ENCODE data around the gene GAREM1. TPM values are rescaled to one million over a fixed set of nuclear protein-coding genes. Genes with fewer than 3 reads are reported as not detected.

The GAREM1 gene
- total RNA-seq, 2 donors from 2014 or later, result not detected

GRCh38 chr18:32427084-32427900, 43.4 kb downstream of the GAREM1 start:
- Mint-ChIP-seq H3K4me1 (ENCODE audit: low read depth in 2 of 2) (no peaks in the 10 kb centered on the region), H3K27ac (no peak overlapping the region), H3K36me3 (no peaks in the 10 kb centered on the region), H3K27me3 (peaks cover 0 to 10% of the 10 kb centered on the region in 2 donors), H3K9me3 (no peaks in the 10 kb centered on the region), H3K4me3 (no peak overlapping the region)
- no peak for DNase-seq (ENCODE audit: low spot score)
- no peak for ATAC-seq

- no peak overlapping the region for H3K27ac Mint-ChIP-seq
- DNase-seq (ENCODE audit: low spot score), result no peak
- H3K4me3 Mint-ChIP-seq, result no peak overlapping the region
- H3K9me3 Mint-ChIP-seq, result no peaks in the 10 kb centered on the region
- no peak for ATAC-seq
- H3K4me1 Mint-ChIP-seq (ENCODE audit: low read depth in 2 of 2), result no peaks in the 10 kb centered on the region
- peaks cover 0 to 4% of the 10 kb centered on the region in 2 donors for H3K27me3 Mint-ChIP-seq
- H3K36me3 Mint-ChIP-seq, result no peaks in the 10 kb centered on the region
Observed at GRCh38 chr18:32425466-32425865, 45.2 kb downstream of the GAREM1 start.

GRCh38 chr18:32424696-32425095, 46.0 kb downstream of the GAREM1 start:
- Mint-ChIP-seq H3K36me3 (no peaks in the 10 kb centered on the region), H3K4me3 (no peak overlapping the region), H3K27ac (no peak overlapping the region), H3K4me1 (ENCODE audit: low read depth in 2 of 2) (no peaks in the 10 kb centered on the region), H3K27me3 (no peaks in the 10 kb centered on the region), H3K9me3 (no peaks in the 10 kb centered on the region)
- DNase-seq (ENCODE audit: low spot score), result no peak
- ATAC-seq, result no peak

GRCh38 chr18:32422978-32423740, 47.5 kb downstream of the GAREM1 start:
- H3K27ac Mint-ChIP-seq, result no peak overlapping the region
- H3K9me3 Mint-ChIP-seq, result peaks cover 6% of the 10 kb centered on the region
- no peaks in the 10 kb centered on the region for H3K27me3 Mint-ChIP-seq
- H3K4me3 Mint-ChIP-seq, result no peak overlapping the region
- ATAC-seq, result no peak
- H3K36me3 Mint-ChIP-seq, result no peaks in the 10 kb centered on the region
- no peaks in the 10 kb centered on the region for H3K4me1 Mint-ChIP-seq (ENCODE audit: low read depth in 2 of 2)
- no peak for DNase-seq (ENCODE audit: low spot score)

DNA sequence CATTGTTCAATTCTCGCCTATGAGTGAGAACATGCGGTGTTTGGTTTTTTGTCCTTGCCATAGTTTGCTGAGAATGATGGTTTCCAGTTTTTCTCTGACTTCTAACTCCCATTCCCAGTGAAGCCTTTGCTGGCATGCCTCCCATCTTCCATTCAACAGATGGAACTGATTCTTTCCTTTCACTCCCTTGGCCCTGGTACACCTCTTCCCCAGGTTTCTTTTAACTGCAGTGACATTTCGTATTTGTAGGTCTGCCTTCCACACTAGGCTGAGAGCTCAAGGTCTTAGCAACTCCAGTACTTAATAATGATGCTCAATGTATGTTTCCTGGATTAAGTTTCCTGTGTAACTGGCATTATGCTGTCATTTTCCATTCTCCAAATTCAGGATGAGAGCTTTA, 48.5 kb downstream of the GAREM1 start:
- DNase-seq (ENCODE audit: low spot score) (no peak), ATAC-seq (no peak)
- H3K27ac Mint-ChIP-seq, result no peak overlapping the region
- H3K9me3 Mint-ChIP-seq, result peaks cover 7% of the 10 kb centered on the region
- H3K4me1 Mint-ChIP-seq (ENCODE audit: low read depth in 2 of 2), result no peaks in the 10 kb centered on the region
- no peaks in the 10 kb centered on the region for H3K36me3 Mint-ChIP-seq
- H3K27me3 Mint-ChIP-seq, result no peaks in the 10 kb centered on the region
- H3K4me3 Mint-ChIP-seq, result no peak overlapping the region

GRCh38 chr18:32420084-32420750, 50.5 kb downstream of the GAREM1 start:
- Mint-ChIP-seq H3K4me3 (no peak overlapping the region), H3K4me1 (ENCODE audit: low read depth in 2 of 2) (no peaks in the 10 kb centered on the region), H3K27ac (no peak overlapping the region), H3K27me3 (peaks cover 2 to 7% of the 10 kb centered on the region in 2 donors), H3K36me3 (no peaks in the 10 kb centered on the region), H3K9me3 (peaks cover 11% of the 10 kb centered on the region)
- no peak for DNase-seq (ENCODE audit: low spot score)
- no peak for ATAC-seq

GRCh38 chr18:32418148-32418547, 52.5 kb downstream of the GAREM1 start:
- Mint-ChIP-seq H3K27ac (no peak overlapping the region), H3K27me3 (peaks cover 4 to 12% of the 10 kb centered on the region in 2 donors), H3K4me3 (no peak overlapping the region), H3K36me3 (no peaks in the 10 kb centered on the region), H3K4me1 (ENCODE audit: low read depth in 2 of 2) (no peaks in the 10 kb centered on the region), H3K9me3 (peaks cover 11% of the 10 kb centered on the region)
- no peak for ATAC-seq
- no peak for DNase-seq (ENCODE audit: low spot score)

GRCh38 chr18:32405588-32405987, 65.1 kb downstream of the GAREM1 start:
- no peak overlapping the region for H3K4me3 Mint-ChIP-seq
- no peaks in the 10 kb centered on the region for H3K4me1 Mint-ChIP-seq (ENCODE audit: low read depth in 2 of 2)
- no peaks in the 10 kb centered on the region for H3K9me3 Mint-ChIP-seq
- H3K36me3 Mint-ChIP-seq, result no peaks in the 10 kb centered on the region
- DNase-seq (ENCODE audit: low spot score) (no peak), ATAC-seq (no peak)
- no peak overlapping the region for H3K27ac Mint-ChIP-seq
- peaks cover 0 to 2% of the 10 kb centered on the region in 2 donors for H3K27me3 Mint-ChIP-seq

DNA sequence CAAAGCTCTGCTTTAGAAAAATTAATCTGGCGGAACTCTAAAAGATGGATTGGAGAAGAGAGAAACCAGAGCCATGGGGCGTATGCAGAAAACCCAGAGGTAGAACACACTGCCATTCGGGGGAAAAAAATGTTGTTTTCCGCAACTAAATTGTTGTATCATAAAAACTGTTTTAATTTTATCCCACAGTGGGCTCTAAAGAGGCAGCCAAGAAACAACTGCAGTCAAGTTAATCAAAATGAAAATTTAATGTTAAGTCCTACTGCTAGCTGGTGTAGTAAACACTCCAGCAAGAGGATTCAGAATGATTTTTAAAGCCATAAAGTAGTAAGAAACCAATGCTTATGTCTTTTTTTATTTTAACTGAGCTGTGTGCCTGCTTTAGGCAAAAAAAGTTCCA, 69.1 kb downstream of the GAREM1 start:
- H3K9me3 Mint-ChIP-seq, result peaks cover 11% of the 10 kb centered on the region
- H3K4me3 Mint-ChIP-seq, result no peak overlapping the region
- DNase-seq (ENCODE audit: low spot score), result no peak
- no peak overlapping the region for H3K27ac Mint-ChIP-seq
- no peaks in the 10 kb centered on the region for H3K36me3 Mint-ChIP-seq
- peaks cover 2 to 7% of the 10 kb centered on the region in 2 donors for H3K27me3 Mint-ChIP-seq
- H3K4me1 Mint-ChIP-seq (ENCODE audit: low read depth in 2 of 2), result no peaks in the 10 kb centered on the region
- no peak for ATAC-seq

DNA sequence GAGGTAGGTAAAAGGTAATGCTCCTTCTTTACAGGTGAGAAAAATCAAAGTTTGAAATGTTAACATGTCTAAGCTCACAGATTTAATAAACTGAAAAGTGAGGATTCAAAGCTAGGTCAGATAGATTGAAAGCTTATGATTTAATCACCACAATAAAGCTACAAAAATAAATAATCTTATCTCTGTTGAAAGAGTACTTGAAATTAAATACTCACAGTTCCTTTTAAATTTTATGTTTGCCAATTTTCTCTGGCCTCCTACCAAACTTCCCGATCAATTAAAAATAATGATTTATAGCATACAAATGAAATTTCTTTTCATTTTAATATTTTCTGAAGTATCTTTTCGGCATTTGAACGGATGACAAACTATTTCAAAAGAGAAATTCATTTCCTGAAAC, 77.3 kb downstream of the GAREM1 start:
- Mint-ChIP-seq H3K27me3 (peaks cover 6 to 17% of the 10 kb centered on the region in 2 donors), H3K36me3 (no peaks in the 10 kb centered on the region), H3K27ac (no peak overlapping the region), H3K4me3 (no peak overlapping the region), H3K9me3 (peaks cover 11% of the 10 kb centered on the region), H3K4me1 (ENCODE audit: low read depth in 2 of 2) (no peaks in the 10 kb centered on the region)
- no peak for DNase-seq (ENCODE audit: low spot score)
- no peak for ATAC-seq

DNA sequence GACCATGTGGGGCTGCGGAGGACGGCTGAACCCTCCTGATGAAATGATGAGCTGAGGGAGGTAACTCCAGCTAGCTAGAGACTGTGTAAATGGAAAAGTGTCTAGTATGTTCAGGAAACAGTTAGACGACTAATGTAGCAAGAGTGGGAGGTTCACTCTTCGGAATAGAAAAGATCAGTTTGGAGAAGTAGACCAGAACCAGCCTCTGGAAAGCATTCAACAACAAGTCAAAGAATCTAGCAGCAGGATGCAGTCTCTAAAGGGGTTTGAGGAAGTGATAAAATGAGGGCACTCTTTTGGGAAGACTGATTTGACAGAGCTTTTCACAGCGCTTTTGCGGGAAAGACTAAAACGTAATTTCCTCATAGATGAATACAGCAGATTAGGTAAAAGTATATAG, 79.6 kb downstream of the GAREM1 start:
- Mint-ChIP-seq H3K9me3 (peaks cover under 1% of the 10 kb centered on the region), H3K4me1 (ENCODE audit: low read depth in 2 of 2) (no peaks in the 10 kb centered on the region), H3K4me3 (no peak overlapping the region), H3K27ac (no peak overlapping the region), H3K27me3 (peaks cover 2 to 18% of the 10 kb centered on the region in 2 donors), H3K36me3 (no peaks in the 10 kb centered on the region)
- ATAC-seq (no peak), DNase-seq (ENCODE audit: low spot score) (no peak)

DNA sequence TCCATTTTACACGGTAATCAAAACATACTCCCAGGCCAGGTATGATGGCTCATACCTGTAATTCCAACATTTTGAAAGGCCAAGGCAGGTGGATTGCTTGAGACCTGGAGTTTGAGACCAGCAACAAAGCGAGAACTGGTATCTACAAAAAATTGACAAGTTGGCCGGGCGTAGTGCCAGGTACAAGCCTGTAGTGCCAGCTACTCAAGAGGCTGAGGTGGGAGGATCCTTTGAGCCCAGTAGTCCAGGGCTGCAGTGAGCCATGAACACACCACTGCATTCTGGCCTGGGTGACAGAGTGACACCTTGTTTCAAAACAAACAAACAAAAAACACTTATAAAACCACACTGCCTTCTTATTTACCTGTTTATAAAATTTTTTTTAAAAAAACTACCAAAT, 80.8 kb downstream of the GAREM1 start:
- Mint-ChIP-seq H3K27me3 (peaks cover 0 to 18% of the 10 kb centered on the region in 2 donors), H3K4me1 (ENCODE audit: low read depth in 2 of 2) (no peaks in the 10 kb centered on the region), H3K4me3 (no peak overlapping the region), H3K36me3 (no peaks in the 10 kb centered on the region), H3K27ac (no peak overlapping the region), H3K9me3 (no peaks in the 10 kb centered on the region)
- DNase-seq (ENCODE audit: low spot score) (no peak), ATAC-seq (no peak)

- Mint-ChIP-seq H3K27me3 (peaks cover 0 to 18% of the 10 kb centered on the region in 2 donors), H3K4me3 (no peak overlapping the region), H3K27ac (no peak overlapping the region), H3K9me3 (no peaks in the 10 kb centered on the region), H3K36me3 (no peaks in the 10 kb centered on the region), H3K4me1 (ENCODE audit: low read depth in 2 of 2) (no peaks in the 10 kb centered on the region)
- no peak for DNase-seq (ENCODE audit: low spot score)
- ATAC-seq, result no peak
Observed at GRCh38 chr18:32389191-32389590, 81.5 kb downstream of the GAREM1 start.

DNA sequence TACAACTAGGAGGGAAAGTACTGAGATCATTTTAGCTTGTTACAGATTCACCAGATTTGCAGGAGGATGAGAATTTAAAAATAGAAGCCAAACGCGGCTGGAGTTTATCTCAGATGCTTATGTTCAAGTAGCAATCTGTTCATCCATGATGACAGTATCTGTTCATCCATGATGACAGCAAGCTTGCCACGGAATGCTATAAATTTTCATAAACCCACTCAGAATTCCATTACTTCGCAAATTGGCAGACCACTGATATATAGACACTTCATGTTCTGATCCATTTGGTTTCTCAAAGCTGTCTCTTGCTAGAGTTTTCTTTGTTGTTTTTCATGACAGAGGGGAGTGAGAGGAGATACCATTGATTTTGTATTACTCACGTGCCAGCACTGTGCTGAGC, 84.2 kb downstream of the GAREM1 start:
- Mint-ChIP-seq H3K9me3 (no peaks in the 10 kb centered on the region), H3K4me1 (ENCODE audit: low read depth in 2 of 2) (no peaks in the 10 kb centered on the region), H3K27me3 (peaks cover 7 to 28% of the 10 kb centered on the region in 2 donors)

More for the DNA sequence above, 84.2 kb downstream of the GAREM1 start:
- no peak overlapping the region for H3K27ac Mint-ChIP-seq
- no peak overlapping the region for H3K4me3 Mint-ChIP-seq
- DNase-seq (ENCODE audit: low spot score), result no peak
- no peak for ATAC-seq
- H3K36me3 Mint-ChIP-seq, result no peaks in the 10 kb centered on the region

Measured in natural killer cell treated with Interleukin-12 subunit alpha and Interleukin-12 subunit beta and Interleukin-15 and Interleukin-18, amount 100 ng/mL, for 72 hours (primary cell).